Immature natural killer cell (primary cell): ENCODE data around the gene RUNX2. TPM values are rescaled to one million over a fixed set of nuclear protein-coding genes. Genes with fewer than 3 reads are reported as not detected.
"Not testable (repeated sequence)": the region's sequence is repeated elsewhere in the genome, so short reads cannot be mapped to it uniquely, and the experiment has no call there.

Source experiments
- DNase-seq, 3 donors: peaks; one replicate each; pipeline ENCODE4 v3.0.0; 2022; ENCODE audit warnings: mixed read lengths in 1 of 3
- H3K27ac Mint-ChIP-seq, 6 donors: one replicate each; pipeline ENCODE4 v1.8.0; 2020; ENCODE audit warnings: mixed read lengths in 6 of 6, mild to moderate bottlenecking in 5 of 6, inconsistent platforms in 4 of 6, moderate library complexity in 3 of 6
- H3K27me3 Mint-ChIP-seq, 3 donors: one replicate each; pipeline ENCODE4 v1.8.0; 2020 to 2021; ENCODE audit warnings: low read depth in 3 of 3, mild to moderate bottlenecking in 3 of 3, mixed read lengths in 3 of 3, moderate library complexity in 3 of 3, inconsistent platforms in 1 of 3
- H3K36me3 Mint-ChIP-seq, 3 donors: one replicate each; pipeline ENCODE4 v1.8.0; 2020; ENCODE audit warnings: mixed read lengths in 3 of 3, inconsistent platforms in 2 of 3, mild to moderate bottlenecking in 2 of 3
- H3K4me1 Mint-ChIP-seq, 2 donors: one replicate each; pipeline ENCODE4 v1.8.0; 2020; ENCODE audit warnings: inconsistent platforms in 2 of 2, mild to moderate bottlenecking in 2 of 2, mixed read lengths in 2 of 2, moderate library complexity in 1 of 2
- H3K4me3 Mint-ChIP-seq, 5 donors: one replicate each; pipeline ENCODE4 v1.8.0; 2020; ENCODE audit warnings: mild to moderate bottlenecking in 5 of 5, mixed read lengths in 5 of 5, inconsistent platforms in 3 of 5, moderate library complexity in 3 of 5
- H3K9me3 Mint-ChIP-seq, 6 donors: one replicate each; pipeline ENCODE4 v1.8.0; 2020; ENCODE audit warnings: mild to moderate bottlenecking in 6 of 6, mixed read lengths in 6 of 6, inconsistent platforms in 4 of 6, moderate library complexity in 3 of 6
- polyA plus RNA-seq, 3 donors: library from polyadenylated mRNA; unstranded; fragments of 300-500 nt; fragmentation: Illumina TruSeq; gene quantifications; one replicate each; pipeline ENCODE4 v1.2.3, GENCODE V29; 2021

Gene RUNX2
- polyA plus RNA-seq, 3 donors from 2014 or later = 2.6 to 11.8 (median 4.4) TPM

DNA sequence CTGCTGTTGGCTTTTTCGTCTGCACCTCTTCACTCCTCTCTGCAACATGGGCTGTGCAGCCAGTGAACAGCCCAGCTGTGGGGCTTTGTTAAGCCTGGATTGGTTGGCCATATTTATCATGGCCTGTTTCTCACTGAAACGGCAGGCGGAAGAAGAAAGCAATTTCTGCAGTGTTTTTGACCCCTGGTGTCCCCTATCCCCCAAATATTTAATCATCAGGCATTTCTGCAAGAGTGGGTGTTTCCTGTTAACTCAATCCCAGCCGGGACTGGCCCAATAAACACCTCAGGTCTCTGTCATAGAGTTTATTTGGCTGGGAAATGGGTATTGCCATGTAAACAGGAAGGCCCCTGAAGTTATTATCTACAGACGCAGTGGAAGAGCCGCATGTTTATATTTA is 224.4 kb downstream of the RUNX2 start:
- Mint-ChIP-seq H3K27ac (peak overlapping the region in 1 of 6 donors; percentile 6), H3K36me3 (peaks cover 0 to 4% (median 0%) of the 10 kb centered on the region in 3 donors), H3K4me3 (no peak overlapping the region), H3K4me1 (peaks cover 4 to 5% of the 10 kb centered on the region in 2 donors), H3K9me3 (no peaks in the 10 kb centered on the region), H3K27me3 (peaks cover 0 to 3% (median 2%) of the 10 kb centered on the region in 3 donors)
- DNase-seq = no peak

DNA sequence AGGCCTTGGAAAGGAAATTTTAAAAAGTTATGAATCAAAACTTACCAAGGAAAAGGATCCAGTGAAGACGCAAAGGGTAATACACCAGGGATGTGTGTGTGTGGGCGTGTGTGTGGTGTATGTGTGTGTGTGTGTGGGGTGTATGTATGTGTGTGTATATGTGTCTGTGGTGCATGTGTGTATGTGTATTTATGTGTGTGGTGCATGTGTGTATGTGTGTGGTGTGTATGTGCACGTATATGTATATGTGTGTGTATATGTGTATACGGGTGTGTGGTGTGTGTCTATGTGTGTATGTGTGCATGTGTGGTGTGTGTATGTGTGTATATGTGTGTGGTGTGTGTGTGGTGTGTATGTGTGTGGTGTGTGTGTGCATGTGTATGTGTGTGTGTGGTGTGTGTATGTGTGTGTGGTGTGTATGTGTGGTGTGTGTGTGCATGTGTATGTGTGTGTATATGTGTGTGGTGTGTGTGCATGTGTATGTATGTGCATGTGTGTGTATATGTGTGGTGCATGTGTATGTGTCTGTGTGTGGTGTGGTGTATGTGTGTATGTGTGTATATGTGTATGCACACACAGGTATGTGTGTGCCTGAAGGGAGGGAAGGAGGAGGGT is 225.7 kb downstream of the RUNX2 start:
- Mint-ChIP-seq H3K4me3 (no peak overlapping the region), H3K4me1 (peaks cover 4 to 7% of the 10 kb centered on the region in 2 donors), H3K36me3 (peaks cover 0 to 4% (median 0%) of the 10 kb centered on the region in 3 donors), H3K27ac (peak overlapping the region in 1 of 6 donors; percentile 17), H3K9me3 (no peaks in the 10 kb centered on the region), H3K27me3 (peaks cover 0 to 3% (median 2%) of the 10 kb centered on the region in 3 donors)
- no peak for DNase-seq

DNA sequence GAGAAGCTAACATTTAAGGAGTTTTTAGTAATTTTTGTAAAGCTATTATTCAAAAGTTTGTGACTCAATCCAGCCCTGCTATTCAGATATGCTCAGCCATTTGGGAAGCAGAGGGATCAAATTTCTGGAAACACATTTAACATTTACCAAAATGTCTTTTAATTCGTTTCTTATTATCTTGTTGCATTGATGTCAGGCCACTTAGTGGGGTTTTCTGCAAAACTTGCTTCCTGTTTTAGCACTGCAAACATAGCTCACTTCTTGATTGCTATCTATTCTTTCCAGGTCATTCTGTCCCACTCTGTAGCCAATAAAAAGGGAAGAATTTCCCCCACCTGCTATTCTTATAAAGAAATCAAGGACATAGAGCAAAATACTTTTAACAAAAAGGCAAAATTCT is 226.5 kb downstream of the RUNX2 start:
- Mint-ChIP-seq H3K9me3 (no peaks in the 10 kb centered on the region), H3K27me3 (peaks cover 0 to 3% (median 2%) of the 10 kb centered on the region in 3 donors), H3K4me1 (peaks cover 4 to 12% of the 10 kb centered on the region in 2 donors), H3K27ac (no peak overlapping the region), H3K4me3 (no peak overlapping the region), H3K36me3 (peaks cover 0 to 4% (median 0%) of the 10 kb centered on the region in 3 donors)
- no peak for DNase-seq

DNA sequence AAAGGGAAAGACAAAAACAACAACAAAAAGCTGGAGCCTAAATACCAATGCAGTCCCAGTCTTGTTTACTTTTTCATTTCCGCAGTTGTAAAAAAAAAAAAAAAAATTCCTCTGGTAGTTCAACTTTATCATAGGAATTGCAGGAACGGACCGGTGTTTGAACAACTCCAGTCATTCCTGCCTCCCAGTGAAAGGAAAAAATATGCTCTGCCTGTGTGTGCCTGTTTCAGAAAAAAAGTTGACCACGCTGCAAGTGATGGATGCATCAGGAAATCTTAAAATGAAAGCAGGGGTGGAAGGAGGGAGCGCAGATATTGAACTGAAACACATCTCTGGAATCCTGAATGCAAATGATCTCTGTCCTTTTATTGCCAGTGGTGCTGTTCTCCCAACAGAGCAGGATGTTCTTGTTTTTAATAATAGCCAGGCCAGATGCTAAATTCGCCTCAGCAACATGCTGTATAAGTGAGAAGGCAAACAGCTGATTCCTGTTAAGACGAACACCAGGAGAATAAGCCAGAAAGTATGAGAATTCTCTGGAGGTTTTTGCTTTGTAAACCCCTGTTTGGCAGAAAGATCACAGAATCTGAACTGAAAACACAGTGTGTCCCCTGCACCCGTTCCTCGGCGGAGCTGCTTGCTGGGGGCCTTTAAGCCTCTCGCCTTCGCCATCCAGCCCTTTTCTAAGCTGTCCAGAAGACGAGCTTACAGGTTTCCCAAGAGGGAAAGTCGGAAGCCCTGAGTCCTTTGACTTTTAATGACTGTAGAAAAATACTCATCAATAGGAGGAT is 228.0 kb downstream of the RUNX2 start:
- H3K9me3 Mint-ChIP-seq = no peaks in the 10 kb centered on the region
- peaks cover 4 to 22% of the 10 kb centered on the region in 2 donors for H3K4me1 Mint-ChIP-seq
- peaks cover 0 to 4% (median 0%) of the 10 kb centered on the region in 3 donors for H3K36me3 Mint-ChIP-seq
- no peak for DNase-seq
- no peak overlapping the region for H3K4me3 Mint-ChIP-seq
- peaks cover 0 to 3% (median 0%) of the 10 kb centered on the region in 3 donors for H3K27me3 Mint-ChIP-seq
- H3K27ac Mint-ChIP-seq = no peak overlapping the region

DNA sequence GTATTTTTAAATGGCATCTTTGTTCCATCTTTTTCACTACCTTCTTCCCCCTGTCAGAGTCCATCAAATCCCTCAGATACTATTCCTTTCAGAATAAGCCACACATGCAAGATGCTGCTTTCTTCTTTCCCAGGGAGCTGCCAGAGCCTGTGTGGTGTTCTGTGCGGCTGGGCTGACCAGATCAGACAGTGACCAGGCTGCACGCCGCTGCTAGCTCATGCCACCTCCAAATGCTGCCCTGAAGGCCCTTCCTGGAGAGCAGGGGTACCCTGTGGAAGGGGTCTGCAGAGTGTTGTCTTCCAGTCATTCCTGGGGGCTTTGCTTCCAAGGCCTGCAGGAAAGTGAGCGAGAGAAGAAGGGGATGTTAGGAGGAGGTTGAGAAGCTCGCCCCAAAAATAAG is 228.7 kb downstream of the RUNX2 start:
- Mint-ChIP-seq H3K4me3 (no peak overlapping the region), H3K4me1 (peaks cover 4 to 22% of the 10 kb centered on the region in 2 donors), H3K27ac (no peak overlapping the region), H3K9me3 (no peaks in the 10 kb centered on the region), H3K27me3 (peaks cover 0 to 3% (median 0%) of the 10 kb centered on the region in 3 donors), H3K36me3 (peaks cover 0 to 4% (median 0%) of the 10 kb centered on the region in 3 donors)
- DNase-seq = no peak

DNA sequence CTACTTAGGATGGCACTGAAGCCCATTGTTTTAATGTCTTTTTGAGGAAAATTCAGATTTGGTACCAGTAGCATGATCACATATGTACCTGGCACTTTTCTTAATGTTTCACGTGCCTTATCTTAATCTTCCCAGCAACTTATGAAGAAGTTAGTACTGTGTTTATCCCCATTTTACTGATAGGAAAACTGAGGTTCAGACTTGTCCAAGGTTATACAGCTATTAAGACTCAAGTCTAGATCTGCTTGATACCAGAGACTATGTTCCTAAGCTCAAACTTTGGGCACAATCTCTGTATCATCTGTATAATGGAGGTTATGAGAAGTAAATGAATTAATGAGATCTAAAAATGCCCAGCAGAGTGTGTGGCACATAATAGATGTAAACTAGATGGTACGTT is 229.3 kb downstream of the RUNX2 start:
- no peaks in the 10 kb centered on the region for H3K9me3 Mint-ChIP-seq
- no peak overlapping the region for H3K4me3 Mint-ChIP-seq
- H3K27ac Mint-ChIP-seq = no peak overlapping the region
- H3K27me3 Mint-ChIP-seq = peaks cover 0 to 3% (median 0%) of the 10 kb centered on the region in 3 donors
- peaks cover 0 to 4% (median 0%) of the 10 kb centered on the region in 3 donors for H3K36me3 Mint-ChIP-seq
- H3K4me1 Mint-ChIP-seq = peaks cover 4 to 22% of the 10 kb centered on the region in 2 donors
- no peak for DNase-seq

DNA sequence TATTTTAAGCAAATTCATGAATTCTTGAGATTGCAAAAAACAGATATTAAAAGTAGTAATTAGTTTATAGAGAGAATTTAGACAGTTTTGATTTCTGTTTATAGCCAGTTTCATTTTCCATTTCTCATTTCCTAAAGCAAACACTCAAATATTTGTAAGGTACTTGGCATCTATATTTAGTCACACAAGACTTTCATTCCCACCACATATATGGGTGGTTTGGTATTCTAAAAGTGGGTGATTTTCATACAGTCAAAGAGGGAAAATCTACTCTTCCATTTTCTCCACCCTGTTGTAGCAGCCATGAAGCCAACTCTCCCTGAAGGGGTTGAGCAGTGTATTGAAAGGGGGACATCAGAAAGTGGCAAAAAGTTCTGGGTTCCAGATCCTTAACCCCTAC is 230.7 kb downstream of the RUNX2 start:
- Mint-ChIP-seq H3K27me3 (peaks cover 0 to 3% (median 0%) of the 10 kb centered on the region in 3 donors), H3K36me3 (peaks cover 0 to 4% (median 0%) of the 10 kb centered on the region in 3 donors), H3K4me1 (peaks cover 3 to 22% of the 10 kb centered on the region in 2 donors), H3K4me3 (no peak overlapping the region), H3K9me3 (no peaks in the 10 kb centered on the region), H3K27ac (no peak overlapping the region)
- no peak for DNase-seq

DNA sequence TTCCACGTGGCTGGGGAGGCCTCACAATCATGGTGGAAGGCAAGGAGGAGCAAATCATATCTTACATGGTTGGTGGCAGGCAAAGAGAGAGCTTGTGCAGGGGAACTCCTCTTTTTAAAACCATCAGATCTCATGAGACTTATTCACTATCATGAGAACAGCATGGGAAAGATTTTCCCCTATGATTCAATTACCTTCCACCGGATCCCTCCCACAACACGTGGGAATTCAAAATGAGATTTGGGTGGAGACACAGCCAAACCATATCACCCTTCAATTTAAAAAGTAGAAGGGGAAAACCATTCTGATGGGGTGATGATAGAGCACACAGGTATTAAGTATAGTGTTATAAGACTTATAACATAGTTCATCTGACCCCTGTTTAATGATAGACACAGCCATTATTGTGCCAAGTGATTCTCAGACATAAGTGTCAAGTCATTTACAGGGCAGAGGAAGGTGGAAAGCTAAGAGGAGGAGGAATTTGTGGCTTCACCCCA is 232.2 kb downstream of the RUNX2 start:
- H3K27ac Mint-ChIP-seq, H3K27me3 Mint-ChIP-seq, H3K4me3 Mint-ChIP-seq: not testable (repeated sequence)

DNA sequence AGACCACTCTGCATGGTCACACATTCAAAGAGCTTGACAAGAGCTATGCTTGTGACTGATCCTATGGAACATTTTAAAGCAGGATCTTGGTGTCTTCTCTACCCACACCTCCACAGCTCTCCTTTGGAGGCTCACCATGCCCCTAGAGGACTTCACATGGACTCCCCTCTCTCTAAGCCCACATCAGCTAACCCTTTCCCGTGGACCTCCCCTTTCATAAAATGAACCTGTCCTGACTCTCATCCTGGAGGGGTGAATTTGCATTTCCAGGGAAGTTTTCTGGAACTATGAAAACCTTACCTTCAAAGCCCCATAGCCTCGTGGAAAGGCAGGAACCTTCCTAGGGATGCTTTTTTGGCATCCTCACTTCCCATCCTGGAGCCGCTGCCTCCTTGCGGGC is 234.0 kb downstream of the RUNX2 start:
- peaks cover 0 to 9% (median 0%) of the 10 kb centered on the region in 3 donors for H3K36me3 Mint-ChIP-seq
- H3K9me3 Mint-ChIP-seq = no peaks in the 10 kb centered on the region
- peaks cover 0 to 17% of the 10 kb centered on the region in 2 donors for H3K4me1 Mint-ChIP-seq
- DNase-seq = no peak
- H3K4me3 Mint-ChIP-seq = no peak overlapping the region
- H3K27me3 Mint-ChIP-seq = peaks cover 0 to 3% (median 0%) of the 10 kb centered on the region in 3 donors
- no peak overlapping the region for H3K27ac Mint-ChIP-seq

More for the DNA sequence above, 232.2 kb downstream of the RUNX2 start:
- not testable (repeated sequence) for H3K9me3 Mint-ChIP-seq, DNase-seq, H3K36me3 Mint-ChIP-seq
- H3K4me1 Mint-ChIP-seq = peaks cover 0 to 17% of the 10 kb centered on the region in 2 donors

DNA sequence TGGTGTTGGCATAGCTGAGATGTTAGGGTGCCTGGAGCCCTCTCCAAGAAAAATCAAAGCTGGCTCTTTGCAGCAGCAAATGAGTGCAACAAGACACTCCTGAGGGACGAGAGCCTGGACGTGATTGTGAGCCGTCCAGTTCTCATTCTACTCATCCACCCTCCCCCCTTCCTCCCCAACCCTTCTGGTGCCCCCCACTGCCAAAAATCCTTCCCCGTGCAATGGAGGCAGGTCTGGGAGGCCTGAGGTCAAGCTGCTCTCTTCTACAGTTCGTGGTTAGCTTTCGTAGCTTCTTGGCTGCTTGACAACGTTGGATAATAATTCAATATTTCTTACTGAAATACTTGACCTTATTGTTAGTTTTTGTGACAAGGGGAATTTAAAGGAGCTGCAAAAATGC is 234.9 kb downstream of the RUNX2 start:
- no peak overlapping the region for H3K4me3 Mint-ChIP-seq
- H3K4me1 Mint-ChIP-seq = peaks cover 0 to 17% of the 10 kb centered on the region in 2 donors
- no peaks in the 10 kb centered on the region for H3K9me3 Mint-ChIP-seq
- peaks cover 0 to 3% (median 1%) of the 10 kb centered on the region in 3 donors for H3K27me3 Mint-ChIP-seq
- H3K36me3 Mint-ChIP-seq = peaks cover 0 to 6% (median 0%) of the 10 kb centered on the region in 3 donors
- no peak for DNase-seq
- no peak overlapping the region for H3K27ac Mint-ChIP-seq

DNA sequence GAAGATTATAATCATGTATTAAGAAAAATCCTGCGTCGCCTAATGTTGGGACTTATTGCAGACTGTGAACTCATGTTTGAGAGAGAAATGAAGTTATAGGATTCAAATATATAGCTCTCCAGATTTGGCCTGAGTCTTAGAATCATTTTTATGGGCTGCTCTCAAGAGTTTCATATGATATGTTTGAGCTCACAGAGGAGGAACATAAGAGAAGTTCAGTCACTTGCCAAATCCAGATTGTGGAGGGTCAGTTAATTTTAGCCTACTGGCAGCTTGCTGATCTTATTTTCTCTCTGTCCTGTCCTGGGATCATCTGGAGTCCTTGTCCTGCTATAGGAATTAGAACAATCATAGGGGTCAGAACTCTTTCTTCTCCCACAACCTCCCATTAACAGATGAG is 235.7 kb downstream of the RUNX2 start:
- Mint-ChIP-seq H3K36me3 (peaks cover 0 to 10% (median 0%) of the 10 kb centered on the region in 3 donors), H3K4me1 (peaks cover 0 to 17% of the 10 kb centered on the region in 2 donors), H3K9me3 (no peaks in the 10 kb centered on the region), H3K27me3 (peaks cover 0 to 3% (median 2%) of the 10 kb centered on the region in 3 donors), H3K27ac (no peak overlapping the region), H3K4me3 (no peak overlapping the region)
- DNase-seq = no peak

DNA sequence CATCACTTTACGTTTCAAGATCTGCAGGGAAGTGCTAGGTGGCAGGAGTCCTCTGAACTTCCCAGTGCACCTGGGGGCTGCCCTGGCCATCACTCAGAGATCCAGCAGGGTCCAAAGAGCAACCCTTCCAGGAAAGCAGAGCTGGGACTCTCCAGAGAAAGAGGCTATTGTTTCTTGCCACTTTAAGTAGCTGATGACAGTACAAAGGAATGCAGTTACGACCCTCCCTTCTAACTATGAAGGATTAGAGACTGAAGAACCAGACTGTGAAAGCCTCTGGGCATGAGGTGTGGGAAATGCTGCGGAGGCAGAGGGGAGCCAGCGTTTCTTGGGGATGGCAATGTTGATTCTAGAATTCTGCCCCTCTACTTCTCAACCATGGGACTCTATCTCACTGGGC is 238.8 kb downstream of the RUNX2 start:
- Mint-ChIP-seq H3K27ac (no peak overlapping the region), H3K4me1 (peaks cover 6 to 19% of the 10 kb centered on the region in 2 donors), H3K9me3 (no peaks in the 10 kb centered on the region), H3K4me3 (no peak overlapping the region), H3K36me3 (peaks cover 0 to 10% (median 0%) of the 10 kb centered on the region in 3 donors), H3K27me3 (peaks cover 0 to 3% (median 2%) of the 10 kb centered on the region in 3 donors)
- no peak for DNase-seq

DNA sequence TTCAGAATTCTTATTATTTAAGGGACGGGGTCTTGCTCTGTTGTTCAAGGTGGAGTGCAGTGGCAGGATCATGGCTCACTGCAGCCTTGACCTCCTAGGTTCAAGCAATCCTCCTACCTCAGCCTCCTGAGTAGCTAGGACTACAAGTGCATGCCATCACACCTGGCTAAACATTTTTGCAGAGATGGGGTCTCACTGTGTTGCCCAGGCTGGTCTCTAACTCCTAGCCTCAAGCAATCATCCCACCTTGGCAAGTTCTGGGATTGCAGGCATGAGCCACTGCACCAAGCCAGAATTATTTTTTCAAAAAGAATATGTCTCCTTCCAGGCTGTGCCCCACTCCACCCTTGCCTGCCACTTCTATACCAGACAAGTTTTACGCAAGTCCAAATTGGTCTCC is 239.7 kb downstream of the RUNX2 start:
- no peak for DNase-seq
- Mint-ChIP-seq H3K36me3 (peaks cover 0 to 10% (median 0%) of the 10 kb centered on the region in 3 donors), H3K27ac (no peak overlapping the region), H3K27me3 (peaks cover 0 to 3% (median 2%) of the 10 kb centered on the region in 3 donors), H3K9me3 (no peaks in the 10 kb centered on the region), H3K4me1 (peaks cover 13 to 29% of the 10 kb centered on the region in 2 donors), H3K4me3 (no peak overlapping the region)

DNA sequence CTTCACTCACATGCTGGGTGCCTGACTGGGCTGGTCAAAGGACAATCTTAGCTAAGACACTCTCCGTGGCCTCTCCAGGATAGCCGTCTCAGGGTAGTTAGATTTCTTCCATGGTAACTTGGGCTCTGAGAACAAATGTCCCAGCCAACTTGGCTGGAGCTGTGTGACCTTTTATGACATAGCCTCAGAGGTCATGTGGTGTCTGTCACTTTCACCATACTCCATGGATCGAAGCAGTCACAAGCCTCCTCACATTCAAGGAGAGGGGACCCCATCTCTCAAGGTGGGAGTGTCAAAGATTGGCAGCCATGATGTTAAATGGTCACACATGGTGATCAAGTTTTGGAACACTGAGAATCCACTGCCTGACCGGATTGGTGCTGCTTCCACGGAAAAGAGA is 240.5 kb downstream of the RUNX2 start:
- DNase-seq = no peak
- Mint-ChIP-seq H3K36me3 (peaks cover 0 to 10% (median 0%) of the 10 kb centered on the region in 3 donors), H3K27ac (no peak overlapping the region), H3K27me3 (peaks cover 0 to 3% (median 2%) of the 10 kb centered on the region in 3 donors), H3K9me3 (no peaks in the 10 kb centered on the region), H3K4me3 (no peak overlapping the region), H3K4me1 (peaks cover 20 to 36% of the 10 kb centered on the region in 2 donors)
